SK-N-SH (cell line): Measurements from ENCODE around the gene TLR7. TPM values are rescaled to one million over a fixed set of nuclear protein-coding genes. Genes with fewer than 3 reads are reported as not detected.

Experiments used
- CTCF ChIA-PET: fragments of 300-600, 350-600 bp; formaldehyde crosslinking; extraction: SDS; loops from one replicate; lab custom pipeline; 2021; lab: Yijun Ruan, JAX
- POLR2A ChIA-PET: fragments of 350-600 bp; sonication (Branson Sonifier 250); formaldehyde crosslinking; extraction: SDS; loops from one replicate; lab custom pipeline; 2020; ENCODE audit warnings: antibody characterized with exemption, inconsistent platforms; lab: Yijun Ruan, JAX
- DNase-seq: peaks from one replicate; pipeline ENCODE4 v3.0.0; 2012
- H2AFZ ChIP-seq: fragments of 200-600 bp; sonication (generic); 2 replicates; pipeline ENCODE4 v1.8.1; 2016; ENCODE audit warnings: antibody characterized with exemption, mild to moderate bottlenecking, low read depth
- H3F3A ChIP-seq: fragments of 200-600 bp; sonication (generic); replicated peaks from 2 replicates; pipeline ENCODE3; 2016; ENCODE audit warnings: antibody characterized with exemption, mild to moderate bottlenecking; ENCODE audit not compliant: insufficient read depth
- H3K27ac ChIP-seq, 2 experiments: fragments of 200-500 bp in 1 of 2; fragments of 200-600 bp in 1 of 2; sonication (Bioruptor generic) in 1 of 2; sonication (generic), shearing (Covaris generic) in 1 of 2; 2 replicates each; pipeline versions ENCODE4 v1.5.1 to v1.6.1; 2014 to 2016; ENCODE audit warnings: low read depth in 2 of 2, inconsistent platforms in 1 of 2, low read length in 1 of 2, mild to moderate bottlenecking in 1 of 2, mixed read lengths in 1 of 2
- H3K27me3 ChIP-seq: fragments of 200-600 bp; sonication (generic), shearing (Covaris generic); 2 replicates; pipeline ENCODE4 v1.6.1; 2016; ENCODE audit warnings: mixed run types; ENCODE audit not compliant: insufficient read depth
- H3K36me3 ChIP-seq, 2 experiments: fragments of 200-500 bp in 1 of 2; fragments of 200-600 bp in 1 of 2; sonication (Bioruptor generic) in 1 of 2; sonication (generic) in 1 of 2; replicated peaks in 1 of 2; 2 replicates each; pipeline versions ENCODE3 to v1.5.1; 2014 to 2016; ENCODE audit warnings: low read length in 1 of 2, mild to moderate bottlenecking in 1 of 2; ENCODE audit not compliant: insufficient read depth in 2 of 2, control insufficient read depth in 1 of 2
- H3K4me1 ChIP-seq, 2 experiments: fragments of 200-500 bp in 1 of 2; fragments of 200-600 bp in 1 of 2; sonication (Bioruptor generic) in 1 of 2; sonication (generic), shearing (Covaris generic) in 1 of 2; 2 replicates each; pipeline versions ENCODE4 v1.5.1 to v1.6.1; 2014 to 2016; ENCODE audit warnings: low read depth in 1 of 2, low read length in 1 of 2, mixed run types in 1 of 2; ENCODE audit not compliant: insufficient read depth in 2 of 2, control insufficient read depth in 1 of 2
- H3K4me2 ChIP-seq: fragments of 200-600 bp; sonication (generic), shearing (Covaris generic); 2 replicates; pipeline ENCODE4 v1.6.1; 2017; ENCODE audit warnings: mixed run types
- H3K4me3 ChIP-seq, 2 experiments: fragments of 200-500 bp in 1 of 2; fragments of 200-600 bp in 1 of 2; sonication (Bioruptor generic) in 1 of 2; sonication (generic), shearing (Covaris generic) in 1 of 2; 2 replicates each; pipeline versions ENCODE4 v1.5.1 to v1.8.1; 2014 to 2016; ENCODE audit warnings: low read depth in 2 of 2, inconsistent platforms in 1 of 2, low read length in 1 of 2, mild to moderate bottlenecking in 1 of 2, mixed read lengths in 1 of 2, moderate library complexity in 1 of 2
- H3K79me2 ChIP-seq: fragments of 200-600 bp; sonication (generic); 2 replicates; pipeline ENCODE4 v1.8.1; 2017; ENCODE audit warnings: mild to moderate bottlenecking; ENCODE audit not compliant: insufficient read depth
- H3K9ac ChIP-seq: fragments of 200-600 bp; sonication (generic); 2 replicates; pipeline ENCODE4 v1.6.1; 2017; ENCODE audit warnings: mixed run types
- H3K9me2 ChIP-seq: fragments of 200-600 bp; sonication (generic); 2 replicates; pipeline ENCODE4 v1.6.1; 2017; ENCODE audit warnings: mixed run types
- H3K9me3 ChIP-seq: fragments of 200-600 bp; sonication (generic); 2 replicates; pipeline ENCODE4 v1.6.1; 2017; ENCODE audit warnings: mixed run types, mild to moderate bottlenecking, moderate library complexity
- H4K20me1 ChIP-seq: fragments of 200-600 bp; sonication (generic); 2 replicates; pipeline ENCODE4 v1.6.1; 2017; ENCODE audit warnings: mild to moderate bottlenecking, mixed run types; ENCODE audit not compliant: insufficient read depth
- CTCF ChIP-seq: fragments of 200-600 bp; sonication (generic); IDR thresholded peaks from 2 replicates; pipeline ENCODE4 v1.6.1; 2017; ENCODE audit warnings: antibody characterized with exemption, mild to moderate bottlenecking, moderate library complexity
- ELF1 ChIP-seq: IDR thresholded peaks from 2 replicates; pipeline ENCODE4 v1.4.0; 2012
- EP300 ChIP-seq, 2 experiments: IDR thresholded peaks; 2 replicates each; pipeline versions ENCODE4 v1.4.0 to v1.6.1; 2012; ENCODE audit warnings: borderline replicate concordance in 1 of 2, low read depth in 1 of 2, low read length in 1 of 2
- EZH2phosphoT487 ChIP-seq: fragments of 200-600 bp; sonication (generic); IDR thresholded peaks from 2 replicates; pipeline ENCODE4 v1.6.1; 2017; ENCODE audit warnings: low read depth, mixed run types, mild to moderate bottlenecking, antibody characterized with exemption, moderate library complexity, borderline replicate concordance
- GABPA ChIP-seq: IDR thresholded peaks from 2 replicates; pipeline ENCODE4 v1.4.0; 2012; ENCODE audit warnings: low read depth, mild to moderate bottlenecking
- GATA2 ChIP-seq: sonication (generic); formaldehyde crosslinking; IDR thresholded peaks from 2 replicates; pipeline ENCODE4 v1.5.0; 2020; ENCODE audit warnings: mild to moderate bottlenecking, missing genetic modification reagents
- JUND ChIP-seq: IDR thresholded peaks from 2 replicates; pipeline ENCODE4 v1.4.0; 2012
- MAX ChIP-seq: IDR thresholded peaks from 2 replicates; pipeline ENCODE4 v1.4.0; 2012; ENCODE audit warnings: low read depth
- MXI1 ChIP-seq: IDR thresholded peaks from 2 replicates; pipeline ENCODE4 v1.6.1; 2012; ENCODE audit warnings: mild to moderate bottlenecking, low read depth, low read length, improper control_type of control experiment
- NFIC ChIP-seq: IDR thresholded peaks from 2 replicates; pipeline ENCODE4 v1.4.0; 2012; ENCODE audit warnings: borderline replicate concordance
- NRF1 ChIP-seq: IDR thresholded peaks from 2 replicates; pipeline ENCODE4 v1.6.1; 2012; ENCODE audit warnings: low read depth, mild to moderate bottlenecking, low read length
- POLR2AphosphoS5 ChIP-seq: IDR thresholded peaks from 2 replicates; pipeline ENCODE4 v1.6.1; 2012; ENCODE audit warnings: low read depth, low read length
- REST ChIP-seq: IDR thresholded peaks from 2 replicates; pipeline ENCODE4 v1.6.1; 2012; ENCODE audit warnings: mild to moderate bottlenecking, low read depth, low read length, moderate library complexity
- RXRA ChIP-seq: IDR thresholded peaks from 2 replicates; pipeline ENCODE4 v1.4.0; 2012; ENCODE audit warnings: low read depth, mild to moderate bottlenecking, borderline replicate concordance
- TAF1 ChIP-seq: IDR thresholded peaks from 2 replicates; pipeline ENCODE4 v1.6.1; 2012; ENCODE audit warnings: low read depth, mild to moderate bottlenecking, low read length, moderate library complexity, borderline replicate concordance
- TEAD4 ChIP-seq: IDR thresholded peaks from 2 replicates; pipeline ENCODE4 v1.4.0; 2012; ENCODE audit warnings: mild to moderate bottlenecking, borderline replicate concordance; ENCODE audit not compliant: insufficient read depth
- YY1 ChIP-seq: IDR thresholded peaks from 2 replicates; pipeline ENCODE4 v1.4.0; 2012; ENCODE audit warnings: low read depth, mild to moderate bottlenecking
- WGBS: methylation state at CpG from one replicate; pipeline ENCODE4 v1.1.6; 2017; ENCODE audit warnings: low lambda C conversion rate; 5-methylcytosine and 5-hydroxymethylcytosine counted together
- polyA plus RNA-seq, 3 experiments: library from polyadenylated mRNA; depleted of rRNA; stranded (reverse); fragments of >200 nt; gene quantifications; 2 replicates each; pipeline ENCODE4 v1.2.3, GENCODE V29; 2012
- TF ChIP-seq, protein P1 (sequence below): fragments of 150-350 bp; IDR thresholded peaks from 2 replicates; pipeline ENCODE4 v1.6.1; 2016; ENCODE audit warnings: mild to moderate bottlenecking, low read depth, low read length

TLR7 gene
- polyA plus RNA-seq, 1 of the 3 experiments (the other 2 are of a cell fraction) = not detected

GRCh38 chrX:12890467-12890866 lies 23.6 kb downstream of the TLR7 start:
- TF ChIP-seq GABPA (no peak), EP300 (IDR thresholded peaks at IDR 0.05; ENCODE audit: borderline replicate concordance in 1 of 2, low read depth in 1 of 2, low read length in 1 of 2) (no peak), EZH2phosphoT487 (no peak), NRF1 (no peak), RXRA (no peak), CTCF (no peak), REST (no peak), TAF1 (no peak), YY1 (no peak), NFIC (no peak)
- Histone ChIP-seq H3K79me2 (no peaks in the 10 kb centered on the region), H3K4me2 (no peak overlapping the region), H3K36me3 (no peaks in the 10 kb centered on the region), H3K27me3 (peaks cover 19% of the 10 kb centered on the region; the same call in 1 of the 2 replicates), H3K9me2 (no peaks in the 10 kb centered on the region; the same call in 1 of the 2 replicates), H2AFZ (no peak overlapping the region), H3K4me1 (no peaks in the 10 kb centered on the region), H3K9me3 (no peaks in the 10 kb centered on the region), H3K4me3 (no peak overlapping the region), H4K20me1 (no peaks in the 10 kb centered on the region), H3K9ac (no peak overlapping the region), H3F3A (no peaks in the 10 kb centered on the region), H3K27ac (no peak overlapping the region)
- POLR2A ChIA-PET = no interaction called here
- 25% methylated on average over 5 of the region's 5 CpGs for WGBS
- no peak for DNase-seq
- CTCF ChIA-PET = interaction anchor here (0.6 to 1.8 kb wide), 5 partner anchors 10 to 79 kb away, joined by 3 to 12 read pairs (median 5); no protein-coding TSS in a partner anchor

GRCh38 chrX:12891171-12891570 lies 24.3 kb downstream of the TLR7 start:
- Histone ChIP-seq H3K27me3 (peaks cover 19% of the 10 kb centered on the region; the same call in 1 of the 2 replicates), H3K4me1 (no peaks in the 10 kb centered on the region), H3K4me3 (no peak overlapping the region), H4K20me1 (no peaks in the 10 kb centered on the region), H3K27ac (no peak overlapping the region), H3F3A (no peaks in the 10 kb centered on the region), H3K9me3 (no peaks in the 10 kb centered on the region), H3K9ac (no peak overlapping the region), H3K79me2 (no peaks in the 10 kb centered on the region), H3K9me2 (no peaks in the 10 kb centered on the region; the same call in 1 of the 2 replicates), H3K36me3 (no peaks in the 10 kb centered on the region), H3K4me2 (no peak overlapping the region), H2AFZ (no peak overlapping the region)
- POLR2A ChIA-PET = no interaction called here
- CTCF ChIA-PET = interaction anchor here (1.8 to 8.1 kb wide), 2 partner anchors 10 to 76 kb away, joined by 12 to 56 read pairs; no protein-coding TSS in a partner anchor
- DNase-seq = no peak
- WGBS = 49% methylated on average over 4 of the region's 4 CpGs
- TF ChIP-seq EZH2phosphoT487 (no peak), TAF1 (no peak), GATA2 (CRISPR knock-in tag) (no peak), JUND (no peak), EP300 (IDR thresholded peaks at IDR 0.05; ENCODE audit: borderline replicate concordance in 1 of 2, low read depth in 1 of 2, low read length in 1 of 2) (no peak), POLR2AphosphoS5 (no peak), YY1 (no peak), MAX (no peak), MXI1 (no peak), TEAD4 (no peak), CTCF (no peak), ELF1 (no peak)
- TF ChIP-seq, protein P1, sequence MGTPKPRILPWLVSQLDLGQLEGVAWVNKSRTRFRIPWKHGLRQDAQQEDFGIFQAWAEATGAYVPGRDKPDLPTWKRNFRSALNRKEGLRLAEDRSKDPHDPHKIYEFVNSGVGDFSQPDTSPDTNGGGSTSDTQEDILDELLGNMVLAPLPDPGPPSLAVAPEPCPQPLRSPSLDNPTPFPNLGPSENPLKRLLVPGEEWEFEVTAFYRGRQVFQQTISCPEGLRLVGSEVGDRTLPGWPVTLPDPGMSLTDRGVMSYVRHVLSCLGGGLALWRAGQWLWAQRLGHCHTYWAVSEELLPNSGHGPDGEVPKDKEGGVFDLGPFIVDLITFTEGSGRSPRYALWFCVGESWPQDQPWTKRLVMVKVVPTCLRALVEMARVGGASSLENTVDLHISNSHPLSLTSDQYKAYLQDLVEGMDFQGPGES = no peak
